Thoracic aorta (tissue), 2 donors: ENCODE results near the gene FSD1. TPM values are rescaled to one million over a fixed set of nuclear protein-coding genes. Genes with fewer than 3 reads are reported as not detected.
"Not testable (repeated sequence)": the region's sequence is repeated elsewhere in the genome, so short reads cannot be mapped to it uniquely, and the experiment has no call there.

Experiments used
- ATAC-seq: fragments of 150-250 bp; one replicate; pipeline ENCODE4 v1.8.0; 2017; ENCODE audit warnings: low read depth; ENCODE audit not compliant: insufficient number of reproducible peaks, low FRiP score
- DNase-seq: peaks from one replicate; pipeline ENCODE4 v3.0.0-alpha.2; 2020; ENCODE audit warnings: low spot score
- H3K27ac ChIP-seq, 2 donors: fragments of 200-600 bp; sonication (generic); 1 replicate in 1 of 2; 2 replicates in 1 of 2; pipeline ENCODE4 v1.5.1; 2016; ENCODE audit warnings: mild to moderate bottlenecking in 2 of 2, moderate library complexity in 2 of 2
- H3K27me3 ChIP-seq: fragments of 200-600 bp; sonication (generic); replicated peaks from 2 replicates; pipeline ENCODE4 v1.6.0; 2016; ENCODE audit warnings: mild to moderate bottlenecking; ENCODE audit not compliant: insufficient read depth
- H3K36me3 ChIP-seq: fragments of 200-600 bp; sonication (generic); one replicate; pipeline ENCODE4 v1.5.1; 2016
- H3K4me1 ChIP-seq, 2 donors: fragments of 200-600 bp; sonication (generic); 1 replicate in 1 of 2; 2 replicates in 1 of 2; pipeline versions ENCODE4 v1.5.1 to v1.6.0; 2016; ENCODE audit warnings: low read depth in 2 of 2, mild to moderate bottlenecking in 1 of 2; ENCODE audit not compliant: control insufficient read depth in 1 of 2
- H3K4me3 ChIP-seq: fragments of 200-600 bp; sonication (generic); 2 replicates; pipeline ENCODE4 v1.5.1; 2016; ENCODE audit warnings: mild to moderate bottlenecking
- H3K9me3 ChIP-seq: fragments of 200-600 bp; sonication (generic); 2 replicates; pipeline ENCODE4 v1.5.1; 2016
- CTCF ChIP-seq: fragments of 200-600 bp; sonication (generic); IDR thresholded peaks from one replicate; pipeline ENCODE4 v1.5.1; 2019; ENCODE audit warnings: antibody characterized with exemption
- total RNA-seq, 2 donors: library from RNA; depleted of rRNA; stranded (reverse); fragments of >200 nt; gene quantifications; one replicate each; pipeline versions ENCODE4 v1.1.0 to v1.2.3, GENCODE V29; 2016

The FSD1 gene
- total RNA-seq, 2 donors from 2014 or later, result not detected

- H3K36me3 ChIP-seq, result peaks cover 41% of the 10 kb centered on the region
- no peak overlapping the region for H3K4me3 ChIP-seq
- no peak for DNase-seq
- no peaks in the 10 kb centered on the region for H3K27me3 ChIP-seq
- no peaks in the 10 kb centered on the region for H3K4me1 ChIP-seq
- no peak for ATAC-seq
- H3K9me3 ChIP-seq, result no peaks in the 10 kb centered on the region
- H3K27ac ChIP-seq, result no peak overlapping the region
- no peak for TF ChIP-seq CTCF
These were observed 35.5 kb upstream of the FSD1 start for GRCh38 chr19:4268816-4269430.

- no peak overlapping the region for H3K4me3 ChIP-seq
- no peaks in the 10 kb centered on the region for H3K27me3 ChIP-seq
- H3K9me3 ChIP-seq, result no peaks in the 10 kb centered on the region
- TF ChIP-seq CTCF, result no peak
- peaks cover 23% of the 10 kb centered on the region for H3K36me3 ChIP-seq
- H3K27ac ChIP-seq, result no peak overlapping the region
- ATAC-seq, result no peak
- no peaks in the 10 kb centered on the region for H3K4me1 ChIP-seq
- DNase-seq, result no peak
These were observed 31.5 kb upstream of the FSD1 start for GRCh38 chr19:4272894-4273293.

GRCh38 chr19:4274321-4274686, 30.1 kb upstream of the FSD1 start:
- H3K27me3 ChIP-seq, H3K27ac ChIP-seq, H3K9me3 ChIP-seq, ATAC-seq, DNase-seq, H3K4me3 ChIP-seq, H3K4me1 ChIP-seq: not testable (repeated sequence)
- H3K36me3 ChIP-seq, result peaks cover 11% of the 10 kb centered on the region

- H3K27ac ChIP-seq, result no peak overlapping the region
- peaks cover 0 to 3% of the 10 kb centered on the region in 2 donors for H3K4me1 ChIP-seq
- no peak overlapping the region for H3K4me3 ChIP-seq
- peaks cover under 1% of the 10 kb centered on the region for H3K36me3 ChIP-seq
- ATAC-seq (no peak), DNase-seq (no peak)
- peaks cover 13% of the 10 kb centered on the region for H3K27me3 ChIP-seq
- TF ChIP-seq CTCF, result no peak
- no peaks in the 10 kb centered on the region for H3K9me3 ChIP-seq
These were observed 27.2 kb upstream of the FSD1 start for GRCh38 chr19:4277191-4277696.

- H3K36me3 ChIP-seq, result no peaks in the 10 kb centered on the region
- no peaks in the 10 kb centered on the region for H3K9me3 ChIP-seq
- no peak for ATAC-seq
- peaks cover 0 to 3% of the 10 kb centered on the region in 2 donors for H3K4me1 ChIP-seq
- TF ChIP-seq CTCF, result no peak
- DNase-seq, result no peak
- no peak overlapping the region for H3K4me3 ChIP-seq
- H3K27ac ChIP-seq, result no peak overlapping the region
- H3K27me3 ChIP-seq, result peaks cover 13% of the 10 kb centered on the region
These were observed 26.4 kb upstream of the FSD1 start for GRCh38 chr19:4278010-4278409.
